Breast epithelium (tissue), 4 donors: Measurements from ENCODE around the gene PRODH. TPM values are rescaled to one million over a fixed set of nuclear protein-coding genes. Genes with fewer than 3 reads are reported as not detected.
"Not testable (repeated sequence)": the region's sequence is repeated elsewhere in the genome, so short reads cannot be mapped to it uniquely, and the experiment has no call there.

ENCODE experiments used
- DNase-seq, 2 donors: peaks; one replicate each; pipeline ENCODE4 v3.0.0-alpha.2; 2019; ENCODE audit warnings: low spot score in 2 of 2
- H3K27ac ChIP-seq, 2 donors: fragments of 200-600 bp; sonication (generic) in 1 of 2; one replicate each; pipeline ENCODE4 v1.5.1; 2016 to 2019; ENCODE audit warnings: mild to moderate bottlenecking in 1 of 2
- H3K27me3 ChIP-seq, 2 donors: fragments of 200-600 bp; sonication (generic) in 1 of 2; one replicate each; pipeline versions ENCODE4 v1.5.1 to v1.6.0; 2017 to 2019; ENCODE audit warnings: control low read depth in 1 of 2, mild to moderate bottlenecking in 1 of 2
- H3K36me3 ChIP-seq: fragments of 200-600 bp; one replicate; pipeline ENCODE4 v1.5.1; 2019
- H3K4me1 ChIP-seq, 2 donors: fragments of 200-600 bp; sonication (generic); one replicate each; pipeline ENCODE4 v1.5.1; 2016 to 2019; ENCODE audit warnings: control low read depth in 1 of 2
- H3K4me3 ChIP-seq, 3 donors: fragments of 200-600 bp; sonication (generic); 1 replicate in 2 of 3; 2 replicates in 1 of 3; pipeline ENCODE4 v1.5.1; 2016 to 2019; ENCODE audit warnings: mild to moderate bottlenecking in 3 of 3, moderate library complexity in 2 of 3
- H3K9me3 ChIP-seq, 2 donors: fragments of 200-600 bp; sonication (generic) in 1 of 2; one replicate each; pipeline ENCODE4 v1.5.1; 2016 to 2019; ENCODE audit warnings: control low read depth in 1 of 2
- POLR2A ChIP-seq: fragments of 450-650 bp; IDR thresholded peaks from one replicate; pipeline ENCODE4 v1.6.1; 2016; ENCODE audit warnings: antibody characterized with exemption, mild to moderate bottlenecking, moderate library complexity
- POLR2AphosphoS5 ChIP-seq, 3 donors: sonication (generic); formaldehyde crosslinking; IDR thresholded peaks; one replicate each; pipeline ENCODE4 v1.6.1; 2017; ENCODE audit warnings: antibody characterized with exemption in 3 of 3
- intact Hi-C: fragments of 100-400 bp; cut with DNase I; formaldehyde crosslinking; loops from one replicate; pipeline ENCODE4 v1.15.1; 2023; ENCODE audit warnings: low total_unique reads
- total RNA-seq, 3 donors: library from RNA; depleted of rRNA; stranded (reverse); fragments of >200 nt; gene quantifications; one replicate each; pipeline ENCODE4 v1.1.0, GENCODE V29; 2016
- TF ChIP-seq, protein P1 (sequence below), 3 donors: fragments of 450-650 bp; IDR thresholded peaks; one replicate each; pipeline ENCODE4 v1.5.1; 2016 to 2017; ENCODE audit warnings: antibody characterized with exemption in 3 of 3, mild to moderate bottlenecking in 3 of 3, moderate library complexity in 3 of 3

PRODH gene
- total RNA-seq, 3 donors from 2014 or later = 4.6 to 29.6 (median 11.1) TPM

GRCh38 chr22:18958321-18958705 is 22.2 kb upstream of the PRODH start:
- not testable (repeated sequence) for H3K27ac ChIP-seq, H3K4me3 ChIP-seq, H3K4me1 ChIP-seq, H3K36me3 ChIP-seq, H3K27me3 ChIP-seq, H3K9me3 ChIP-seq
- intact Hi-C loops = loop anchor here (10.0 kb wide), 1 partner anchor 676 kb away; no protein-coding TSS in a partner anchor
- DNase-seq = peak in 1 of 2 donors; percentile 39

DNA sequence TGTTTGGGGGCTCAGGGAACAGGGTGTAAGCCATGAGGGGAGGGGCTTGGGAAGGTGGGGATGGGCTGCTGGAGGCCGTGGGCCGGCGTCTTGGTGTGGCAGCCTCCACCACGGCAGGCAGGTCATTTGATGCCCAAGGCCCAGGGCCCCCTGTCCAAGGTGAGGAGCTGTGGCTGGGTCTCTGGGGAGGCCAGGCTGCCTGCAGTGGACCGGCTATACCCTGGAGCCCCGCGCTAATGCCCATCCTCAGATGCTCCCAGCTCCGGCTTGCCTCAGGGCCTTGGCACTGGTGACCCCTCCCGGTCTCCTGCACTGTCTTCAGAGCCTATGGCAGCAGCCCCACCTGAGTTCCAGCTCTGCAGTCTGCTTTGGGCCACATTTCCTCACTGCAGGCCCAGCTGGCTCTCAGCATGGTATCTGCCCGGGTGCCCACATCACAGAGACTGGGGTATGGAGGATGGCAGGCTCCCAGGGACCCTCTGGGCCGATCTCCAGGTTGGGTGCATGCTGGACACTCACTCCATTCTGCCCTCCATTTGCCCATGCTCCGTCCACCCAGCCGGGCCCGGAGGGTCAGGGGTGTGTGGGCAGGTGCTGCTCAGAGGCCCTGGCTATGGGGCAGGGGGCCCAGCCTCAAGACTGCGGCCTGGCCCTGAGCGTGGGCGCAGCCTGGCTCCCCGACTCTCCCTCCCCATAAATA is 21.7 kb upstream of the PRODH start:
- not testable (repeated sequence) for H3K9me3 ChIP-seq, H3K27ac ChIP-seq, H3K36me3 ChIP-seq, DNase-seq, H3K4me3 ChIP-seq, H3K4me1 ChIP-seq, H3K27me3 ChIP-seq
- intact Hi-C loops = loop anchor here (10.0 kb wide), 1 partner anchor 677 kb away; no protein-coding TSS in a partner anchor

- peak in 1 of 2 donors; percentile 36 for DNase-seq
- H3K4me3 ChIP-seq, H3K27me3 ChIP-seq, H3K9me3 ChIP-seq, H3K36me3 ChIP-seq, H3K27ac ChIP-seq, H3K4me1 ChIP-seq: not testable (repeated sequence)
- intact Hi-C loops = loop anchor here (10.0 kb wide), 1 partner anchor 678 kb away; no protein-coding TSS in a partner anchor
These were observed 20.9 kb upstream of the PRODH start for GRCh38 chr22:18956956-18957355.

- intact Hi-C loops = loop anchor here (10.0 kb wide), 1 partner anchor 678 kb away; no protein-coding TSS in a partner anchor
- not testable (repeated sequence) for H3K4me1 ChIP-seq, H3K36me3 ChIP-seq, H3K9me3 ChIP-seq, H3K27ac ChIP-seq, H3K27me3 ChIP-seq, H3K4me3 ChIP-seq
- DNase-seq = peak in 1 of 2 donors; percentile 33
These were observed 20.2 kb upstream of the PRODH start for GRCh38 chr22:18956121-18956895.

- Histone ChIP-seq H3K9me3 (no peaks in the 10 kb centered on the region), H3K27me3 (peaks cover 0 to 8% of the 10 kb centered on the region in 2 donors), H3K36me3 (no peaks in the 10 kb centered on the region), H3K27ac (no peak overlapping the region), H3K4me1 (no peaks in the 10 kb centered on the region), H3K4me3 (no peak overlapping the region)
- peak in 1 of 2 donors; percentile 30 for DNase-seq
- no peak for TF ChIP-seq POLR2AphosphoS5 (IDR thresholded peaks at IDR 0.05)
- no peak for TF ChIP-seq POLR2A
- TF ChIP-seq, protein P1, sequence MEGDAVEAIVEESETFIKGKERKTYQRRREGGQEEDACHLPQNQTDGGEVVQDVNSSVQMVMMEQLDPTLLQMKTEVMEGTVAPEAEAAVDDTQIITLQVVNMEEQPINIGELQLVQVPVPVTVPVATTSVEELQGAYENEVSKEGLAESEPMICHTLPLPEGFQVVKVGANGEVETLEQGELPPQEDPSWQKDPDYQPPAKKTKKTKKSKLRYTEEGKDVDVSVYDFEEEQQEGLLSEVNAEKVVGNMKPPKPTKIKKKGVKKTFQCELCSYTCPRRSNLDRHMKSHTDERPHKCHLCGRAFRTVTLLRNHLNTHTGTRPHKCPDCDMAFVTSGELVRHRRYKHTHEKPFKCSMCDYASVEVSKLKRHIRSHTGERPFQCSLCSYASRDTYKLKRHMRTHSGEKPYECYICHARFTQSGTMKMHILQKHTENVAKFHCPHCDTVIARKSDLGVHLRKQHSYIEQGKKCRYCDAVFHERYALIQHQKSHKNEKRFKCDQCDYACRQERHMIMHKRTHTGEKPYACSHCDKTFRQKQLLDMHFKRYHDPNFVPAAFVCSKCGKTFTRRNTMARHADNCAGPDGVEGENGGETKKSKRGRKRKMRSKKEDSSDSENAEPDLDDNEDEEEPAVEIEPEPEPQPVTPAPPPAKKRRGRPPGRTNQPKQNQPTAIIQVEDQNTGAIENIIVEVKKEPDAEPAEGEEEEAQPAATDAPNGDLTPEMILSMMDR (IDR thresholded peaks at IDR 0.05) = no peak
- intact Hi-C loops = loop anchor here (10.0 kb wide), 1 partner anchor 679 kb away; no protein-coding TSS in a partner anchor
These were observed 19.6 kb upstream of the PRODH start for GRCh38 chr22:18955696-18956095.

- no peak overlapping the region for H3K4me3 ChIP-seq
- DNase-seq = peak in 1 of 2 donors; percentile 36
- no peaks in the 10 kb centered on the region for H3K9me3 ChIP-seq
- no peak overlapping the region for H3K27ac ChIP-seq
- no peaks in the 10 kb centered on the region for H3K36me3 ChIP-seq
- H3K27me3 ChIP-seq = peaks cover 0 to 8% of the 10 kb centered on the region in 2 donors
- intact Hi-C loops = loop anchor here (10.0 kb wide), 1 partner anchor 680 kb away; no protein-coding TSS in a partner anchor
- TF ChIP-seq, protein P1 (IDR thresholded peaks at IDR 0.05) = no peak
- TF ChIP-seq POLR2A (no peak), POLR2AphosphoS5 (IDR thresholded peaks at IDR 0.05) (no peak)
- H3K4me1 ChIP-seq = no peaks in the 10 kb centered on the region
These were observed 19.0 kb upstream of the PRODH start for GRCh38 chr22:18954990-18955571.
